NT2/D1 (cell line): ENCODE measurements around the gene MYO1C.

ENCODE experiments used
- DNase-seq: peaks from one replicate; pipeline ENCODE4 v3.0.0-alpha.2; 2011; ENCODE audit warnings: low read depth, low spot score
- H3K27me3 ChIP-seq: 2 replicates; pipeline ENCODE4 v1.6.0; 2011; ENCODE audit warnings: mild to moderate bottlenecking; ENCODE audit not compliant: insufficient read length, insufficient read depth
- H3K36me3 ChIP-seq: 2 replicates; pipeline ENCODE4 v1.6.1; 2011; ENCODE audit warnings: mild to moderate bottlenecking, low read length, mixed read lengths; ENCODE audit not compliant: insufficient read depth, insufficient read length
- H3K4me1 ChIP-seq: 2 replicates; pipeline ENCODE4 v1.5.1; 2011; ENCODE audit not compliant: insufficient read depth, insufficient read length
- H3K4me3 ChIP-seq: 2 replicates; pipeline ENCODE4 v1.5.1; 2011; ENCODE audit warnings: low read depth; ENCODE audit not compliant: insufficient read length
- H3K9ac ChIP-seq: 2 replicates; pipeline ENCODE4 v1.6.0; 2011; ENCODE audit warnings: low read depth; ENCODE audit not compliant: insufficient read length
- H3K9me3 ChIP-seq: 2 replicates; pipeline ENCODE4 v1.5.1; 2011; ENCODE audit warnings: mild to moderate bottlenecking, low read length; ENCODE audit not compliant: insufficient read depth
- SUZ12 ChIP-seq: IDR thresholded peaks from 2 replicates; pipeline ENCODE4 v1.6.1; 2011; ENCODE audit not compliant: insufficient read length, insufficient read depth; ENCODE audit errors: extremely low read depth
- YY1 ChIP-seq: IDR thresholded peaks from 2 replicates; pipeline ENCODE4 v1.6.1; 2011; ENCODE audit not compliant: insufficient read length, insufficient read depth
- ZNF274 ChIP-seq: IDR thresholded peaks from 2 replicates; pipeline ENCODE4 v1.6.1; 2011; ENCODE audit warnings: mild to moderate bottlenecking, low read depth, low read length

MYO1C gene

GRCh38 chr17:1467898-1468492, 24.5 kb downstream of the MYO1C start:
- Histone ChIP-seq H3K9me3 (no peaks in the 10 kb centered on the region), H3K27me3 (no peaks in the 10 kb centered on the region), H3K36me3 (peaks cover 79% of the 10 kb centered on the region), H3K9ac (no peak overlapping the region), H3K4me3 (no peak overlapping the region), H3K4me1 (peaks cover 12% of the 10 kb centered on the region)
- DNase-seq, result no peak
- TF ChIP-seq ZNF274, result no peak
- no peak for TF ChIP-seq SUZ12
- TF ChIP-seq YY1, result no peak

- TF ChIP-seq YY1 (no peak), SUZ12 (no peak), ZNF274 (no peak)
- peaks cover 11% of the 10 kb centered on the region for H3K4me1 ChIP-seq
- peaks cover 80% of the 10 kb centered on the region for H3K36me3 ChIP-seq
- no peak for DNase-seq
- no peaks in the 10 kb centered on the region for H3K9me3 ChIP-seq
- H3K4me3 ChIP-seq, result no peak overlapping the region
- H3K27me3 ChIP-seq, result no peaks in the 10 kb centered on the region
- H3K9ac ChIP-seq, result no peak overlapping the region
Observed at GRCh38 chr17:1467258-1467657, 25.2 kb downstream of the MYO1C start.

DNA sequence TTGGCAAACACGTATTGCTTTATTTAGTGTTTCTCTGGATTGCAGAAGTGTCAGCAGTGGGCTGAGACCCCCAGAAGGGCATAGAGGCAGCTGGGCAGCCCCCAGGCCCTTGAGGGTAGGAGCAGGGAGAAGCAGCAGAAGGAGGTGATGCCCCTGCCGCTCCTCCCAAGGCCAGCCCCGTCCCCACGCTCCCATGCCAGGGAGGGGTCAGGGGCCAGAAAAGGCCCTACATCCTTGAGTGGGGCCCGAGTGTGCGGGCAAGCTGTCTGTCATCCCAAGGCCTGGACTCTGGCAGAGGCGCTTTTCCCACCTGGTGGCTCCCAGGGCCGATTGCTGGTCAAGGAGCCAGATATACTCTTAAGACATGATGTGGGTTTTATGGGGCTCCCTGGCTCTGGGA, 28.3 kb downstream of the MYO1C start:
- H3K27me3 ChIP-seq, result no peaks in the 10 kb centered on the region
- DNase-seq, result no peak
- H3K9me3 ChIP-seq, result no peaks in the 10 kb centered on the region
- TF ChIP-seq SUZ12, result no peak
- no peak for TF ChIP-seq YY1
- no peak for TF ChIP-seq ZNF274
- H3K4me3 ChIP-seq, result no peak overlapping the region
- no peak overlapping the region for H3K9ac ChIP-seq
- H3K36me3 ChIP-seq, result peaks cover 68% of the 10 kb centered on the region
- peaks cover 10% of the 10 kb centered on the region for H3K4me1 ChIP-seq

GRCh38 chr17:1462164-1463112, 30.0 kb downstream of the MYO1C start:
- Histone ChIP-seq H3K9ac (no peak overlapping the region), H3K36me3 (peaks cover 52% of the 10 kb centered on the region), H3K4me3 (no peak overlapping the region), H3K9me3 (no peaks in the 10 kb centered on the region), H3K27me3 (no peaks in the 10 kb centered on the region), H3K4me1 (no peaks in the 10 kb centered on the region)
- DNase-seq, result no peak
- TF ChIP-seq ZNF274 (no peak), SUZ12 (no peak), YY1 (no peak)

GRCh38 chr17:1461198-1461944, 31.1 kb downstream of the MYO1C start:
- Histone ChIP-seq H3K9me3 (no peaks in the 10 kb centered on the region), H3K4me3 (no peak overlapping the region), H3K27me3 (no peaks in the 10 kb centered on the region), H3K9ac (no peak overlapping the region), H3K36me3 (peaks cover 44% of the 10 kb centered on the region), H3K4me1 (no peaks in the 10 kb centered on the region)
- TF ChIP-seq ZNF274, result no peak
- no peak for TF ChIP-seq SUZ12
- TF ChIP-seq YY1, result no peak
- DNase-seq, result no peak

DNA sequence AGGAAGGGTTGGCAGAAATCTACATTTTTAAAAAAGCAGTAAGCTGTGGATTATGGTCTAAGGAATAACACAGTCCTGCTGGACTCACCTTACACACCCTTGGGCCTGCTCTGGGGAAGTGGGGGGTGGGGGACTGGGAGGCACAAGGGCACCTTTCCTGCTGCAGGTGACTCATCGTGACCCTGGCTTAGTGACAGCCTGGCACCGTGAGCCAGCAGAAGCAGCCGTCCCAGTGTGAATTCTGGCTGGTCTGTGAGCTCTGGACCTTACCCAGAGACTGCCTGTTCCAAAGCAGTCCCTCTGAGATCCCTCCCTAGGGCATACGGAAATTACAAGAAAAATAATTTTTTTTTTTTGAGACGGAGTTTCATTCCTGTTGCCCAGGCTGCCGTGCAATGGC, 32.3 kb downstream of the MYO1C start:
- TF ChIP-seq YY1 (no peak), ZNF274 (no peak), SUZ12 (no peak)
- H3K9ac ChIP-seq, result no peak overlapping the region
- no peaks in the 10 kb centered on the region for H3K4me1 ChIP-seq
- H3K27me3 ChIP-seq, result no peaks in the 10 kb centered on the region
- no peaks in the 10 kb centered on the region for H3K9me3 ChIP-seq
- peaks cover 33% of the 10 kb centered on the region for H3K36me3 ChIP-seq
- H3K4me3 ChIP-seq, result no peak overlapping the region
- DNase-seq, result no peak
